Stomach (tissue), 9 donors: ENCODE results near the gene NRF1. TPM values are rescaled to one million over a fixed set of nuclear protein-coding genes. Genes with fewer than 3 reads are reported as not detected.

Source experiments
- DNase-seq, 2 donors: peaks; one replicate each; pipeline versions ENCODE4 v3.0.0 to v3.0.0-alpha.2; 2013 to 2019
- H3K27ac ChIP-seq, 5 donors: fragments of 200-600 bp in 4 of 5; sonication (generic) in 4 of 5; one replicate each; pipeline ENCODE4 v1.5.1; 2013 to 2019; ENCODE audit warnings: mild to moderate bottlenecking in 1 of 5, moderate library complexity in 1 of 5
- H3K27me3 ChIP-seq, 3 donors: fragments of 200-600 bp; sonication (generic); one replicate each; pipeline ENCODE4 v1.5.1; 2017 to 2019; ENCODE audit warnings: mixed run types in 1 of 3
- H3K36me3 ChIP-seq, 4 donors: fragments of 200-600 bp; sonication (generic); 1 replicate in 3 of 4; 2 replicates in 1 of 4; pipeline ENCODE4 v1.5.1; 2016 to 2019
- H3K4me1 ChIP-seq, 4 donors: fragments of 200-600 bp; sonication (generic); one replicate each; pipeline ENCODE4 v1.5.1; 2016 to 2019
- H3K4me3 ChIP-seq, 4 donors: fragments of 200-600 bp; sonication (generic) in 3 of 4; one replicate each; pipeline ENCODE4 v1.5.1; 2016 to 2019; ENCODE audit warnings: mild to moderate bottlenecking in 1 of 4
- H3K9me3 ChIP-seq, 4 donors: fragments of 200-600 bp; sonication (generic); one replicate each; pipeline ENCODE4 v1.5.1; 2016 to 2019
- CTCF ChIP-seq, 7 experiments: fragments of 450-650 bp in 4 of 7; fragments of 200-600 bp in 3 of 7; sonication (generic) in 3 of 7; IDR thresholded peaks; one replicate each; pipeline ENCODE4 v1.5.1; 2016 to 2019; ENCODE audit warnings: antibody characterized with exemption in 7 of 7, control low read depth in 2 of 7, mild to moderate bottlenecking in 1 of 7
- EP300 ChIP-seq: sonication (generic); formaldehyde crosslinking; IDR thresholded peaks from one replicate; pipeline ENCODE4 v1.6.1; 2017; ENCODE audit warnings: antibody characterized with exemption
- POLR2A ChIP-seq, 4 donors: fragments of 450-650 bp; IDR thresholded peaks; one replicate each; pipeline ENCODE4 v1.6.1; 2016; ENCODE audit warnings: antibody characterized with exemption in 4 of 4, control low read depth in 2 of 4, mild to moderate bottlenecking in 1 of 4, moderate library complexity in 1 of 4
- POLR2AphosphoS5 ChIP-seq, 3 donors: sonication (generic); formaldehyde crosslinking; IDR thresholded peaks; one replicate each; pipeline ENCODE4 v1.6.1; 2016; ENCODE audit warnings: antibody characterized with exemption in 3 of 3
- WGBS, 5 donors: extraction: QIAGEN DNeasy Blood & Tissue Kit in 3 of 5; methylation state at CpG; one replicate each; pipeline versions ENCODE4 v1.1.5 to v1.1.7; 2013 to 2018; 5-methylcytosine and 5-hydroxymethylcytosine counted together
- intact Hi-C: fragments of 100-400 bp; cut with DNase I; formaldehyde crosslinking; loops from one replicate; pipeline ENCODE4 v1.15.1; 2023; ENCODE audit warnings: low total_unique reads
- polyA plus RNA-seq, 3 donors: library from polyadenylated mRNA; stranded (reverse); fragments of 200-250 nt; gene quantifications; one replicate each; pipeline ENCODE4 v1.2.3, GENCODE V29; 2013
- total RNA-seq, 5 donors: library from RNA; depleted of rRNA; stranded (reverse); fragments of >200 nt; gene quantifications; one replicate each; pipeline versions ENCODE4 v1.1.0 to v1.2.3, GENCODE V29; 2014 to 2016
- donor health status: healthy with polysubstance abuse.
- donor health status: Bipolar disorder and iron deficiency.
- donor health status: healthy.

Gene NRF1
- total and polyA plus RNA-seq, 8 donors = 3.2 to 58.3 (median 10.1) TPM

GRCh38 chr7:129703751-129704150 is 92.2 kb downstream of the NRF1 start:
- no peak overlapping the region for H3K27ac ChIP-seq
- TF ChIP-seq EP300 (no peak), POLR2AphosphoS5 (IDR thresholded peaks at IDR 0.05) (no peak), POLR2A (IDR thresholded peaks at IDR 0.05) (no peak), CTCF (IDR thresholded peaks at IDR 0.05) (no peak)
- H3K9me3 ChIP-seq = no peaks in the 10 kb centered on the region
- peaks cover 0 to 17% (median 5%) of the 10 kb centered on the region in 4 donors for H3K4me1 ChIP-seq
- peaks cover 0 to 26% (median 17%) of the 10 kb centered on the region in 4 donors for H3K36me3 ChIP-seq
- H3K4me3 ChIP-seq = no peak overlapping the region
- no peaks in the 10 kb centered on the region for H3K27me3 ChIP-seq
- intact Hi-C loops = no loop called here
- DNase-seq = no peak
- 91 to 99% (median 96%) methylated on average over 4 of the region's 4 CpGs for WGBS, 5 donors

GRCh38 chr7:129707910-129708499 is 96.5 kb downstream of the NRF1 start:
- peaks cover 0 to 4% (median 2%) of the 10 kb centered on the region in 4 donors for H3K4me1 ChIP-seq
- H3K9me3 ChIP-seq = no peaks in the 10 kb centered on the region
- H3K27ac ChIP-seq = no peak overlapping the region
- DNase-seq = no peak
- intact Hi-C loops = no loop called here
- peaks cover 13 to 63% (median 57%) of the 10 kb centered on the region in 4 donors for H3K36me3 ChIP-seq
- TF ChIP-seq POLR2A (IDR thresholded peaks at IDR 0.05) (no peak), EP300 (no peak), CTCF (IDR thresholded peaks at IDR 0.05) (no peak), POLR2AphosphoS5 (IDR thresholded peaks at IDR 0.05) (no peak)
- H3K27me3 ChIP-seq = no peaks in the 10 kb centered on the region
- 43 to 57% (median 56%) methylated on average over 2 of the region's 2 CpGs for WGBS, 5 donors
- H3K4me3 ChIP-seq = no peak overlapping the region

- peak; percentile 24 to 47 for DNase-seq
- Histone ChIP-seq H3K27me3 (no peaks in the 10 kb centered on the region), H3K36me3 (peaks cover 36 to 96% (median 91%) of the 10 kb centered on the region in 4 donors), H3K9me3 (no peaks in the 10 kb centered on the region), H3K4me1 (no peaks in the 10 kb centered on the region), H3K4me3 (no peak overlapping the region), H3K27ac (no peak overlapping the region)
- TF ChIP-seq EP300 (no peak), POLR2AphosphoS5 (IDR thresholded peaks at IDR 0.05) (no peak), CTCF (IDR thresholded peaks at IDR 0.05) (no peak), POLR2A (IDR thresholded peaks at IDR 0.05) (no peak)
- intact Hi-C loops = no loop called here
- WGBS, 5 donors = 45 to 74% (median 64%) methylated on average over 1 of the region's 1 CpG
These were observed 102.0 kb downstream of the NRF1 start for GRCh38 chr7:129713544-129713943.

- Histone ChIP-seq H3K27ac (no peak overlapping the region), H3K9me3 (no peaks in the 10 kb centered on the region), H3K36me3 (peaks cover 36 to 97% (median 93%) of the 10 kb centered on the region in 4 donors), H3K27me3 (no peaks in the 10 kb centered on the region), H3K4me1 (no peaks in the 10 kb centered on the region), H3K4me3 (no peak overlapping the region)
- DNase-seq = no peak
- WGBS, 5 donors = 18 to 76% (median 48%) methylated on average over 1 of the region's 1 CpG
- intact Hi-C loops = no loop called here
- no peak for TF ChIP-seq CTCF (IDR thresholded peaks at IDR 0.05)
- TF ChIP-seq POLR2A (IDR thresholded peaks at IDR 0.05) = no peak
- no peak for TF ChIP-seq EP300
- TF ChIP-seq POLR2AphosphoS5 (IDR thresholded peaks at IDR 0.05) = no peak
These were observed 103.1 kb downstream of the NRF1 start for GRCh38 chr7:129714514-129715063.
